Measurements from ENCODE around the gene XPO6.
"Not testable (repeated sequence)": the region's sequence is repeated elsewhere in the genome, so short reads cannot be mapped to it uniquely, and the experiment has no call there.

DNA sequence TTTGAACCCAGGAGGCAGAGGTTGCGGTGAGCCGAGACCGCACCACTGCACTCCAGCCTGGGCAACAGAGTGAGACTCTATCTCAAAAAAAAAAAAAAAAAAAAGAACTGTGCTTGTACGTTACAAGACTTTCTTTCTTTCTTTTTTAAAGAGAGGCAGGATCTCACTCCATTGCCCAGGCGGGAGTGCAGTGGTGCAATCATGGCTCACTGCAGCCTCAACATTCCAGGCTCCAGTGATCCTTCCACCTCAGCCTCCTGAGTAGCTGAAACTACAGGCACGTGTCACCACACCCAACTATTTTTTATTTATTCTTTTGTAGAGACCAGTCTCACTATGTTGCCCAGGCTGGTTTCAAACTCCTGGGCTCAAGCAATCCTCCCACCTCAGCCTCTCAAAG is 8.0 kb upstream of the XPO6 start:
- TF ChIP-seq, protein P1, sequence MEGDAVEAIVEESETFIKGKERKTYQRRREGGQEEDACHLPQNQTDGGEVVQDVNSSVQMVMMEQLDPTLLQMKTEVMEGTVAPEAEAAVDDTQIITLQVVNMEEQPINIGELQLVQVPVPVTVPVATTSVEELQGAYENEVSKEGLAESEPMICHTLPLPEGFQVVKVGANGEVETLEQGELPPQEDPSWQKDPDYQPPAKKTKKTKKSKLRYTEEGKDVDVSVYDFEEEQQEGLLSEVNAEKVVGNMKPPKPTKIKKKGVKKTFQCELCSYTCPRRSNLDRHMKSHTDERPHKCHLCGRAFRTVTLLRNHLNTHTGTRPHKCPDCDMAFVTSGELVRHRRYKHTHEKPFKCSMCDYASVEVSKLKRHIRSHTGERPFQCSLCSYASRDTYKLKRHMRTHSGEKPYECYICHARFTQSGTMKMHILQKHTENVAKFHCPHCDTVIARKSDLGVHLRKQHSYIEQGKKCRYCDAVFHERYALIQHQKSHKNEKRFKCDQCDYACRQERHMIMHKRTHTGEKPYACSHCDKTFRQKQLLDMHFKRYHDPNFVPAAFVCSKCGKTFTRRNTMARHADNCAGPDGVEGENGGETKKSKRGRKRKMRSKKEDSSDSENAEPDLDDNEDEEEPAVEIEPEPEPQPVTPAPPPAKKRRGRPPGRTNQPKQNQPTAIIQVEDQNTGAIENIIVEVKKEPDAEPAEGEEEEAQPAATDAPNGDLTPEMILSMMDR (IDR thresholded peaks at IDR 0.05), result not testable (repeated sequence)
- not testable (repeated sequence) for TF ChIP-seq EZH2, EZH2phosphoT487 (IDR thresholded peaks at IDR 0.05)
